HG03060 (cell line): ENCODE results near the gene DPP10.

ENCODE experiments used
- ATAC-seq: cut with Tn5 transposase; IDR thresholded peaks from one replicate; pipeline ENCODE4 v1.9.1; 2021; ENCODE audit warnings: low read depth, moderate number of reproducible peaks; ENCODE audit not compliant: unreplicated experiment

Gene DPP10

DNA sequence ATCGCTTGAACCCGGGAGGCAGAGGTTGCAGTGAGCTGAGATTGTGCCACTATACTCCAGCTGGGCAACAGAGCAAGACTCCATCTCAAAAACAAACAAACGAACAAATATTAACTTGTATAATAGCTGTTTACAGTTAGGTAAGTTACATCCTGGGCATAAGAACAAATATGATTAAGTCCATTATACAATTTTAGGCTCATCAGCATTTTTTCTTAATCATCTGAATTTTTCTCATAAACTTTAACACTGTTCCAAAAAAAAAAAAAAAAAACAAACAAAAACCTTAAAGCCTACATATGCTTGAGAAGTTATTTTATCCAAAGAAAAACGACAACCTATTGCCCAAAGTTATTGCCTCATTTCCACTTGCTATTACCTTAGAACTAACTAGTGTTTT is 1042.5 kb downstream of the DPP10 start:
- no peak for ATAC-seq

DNA sequence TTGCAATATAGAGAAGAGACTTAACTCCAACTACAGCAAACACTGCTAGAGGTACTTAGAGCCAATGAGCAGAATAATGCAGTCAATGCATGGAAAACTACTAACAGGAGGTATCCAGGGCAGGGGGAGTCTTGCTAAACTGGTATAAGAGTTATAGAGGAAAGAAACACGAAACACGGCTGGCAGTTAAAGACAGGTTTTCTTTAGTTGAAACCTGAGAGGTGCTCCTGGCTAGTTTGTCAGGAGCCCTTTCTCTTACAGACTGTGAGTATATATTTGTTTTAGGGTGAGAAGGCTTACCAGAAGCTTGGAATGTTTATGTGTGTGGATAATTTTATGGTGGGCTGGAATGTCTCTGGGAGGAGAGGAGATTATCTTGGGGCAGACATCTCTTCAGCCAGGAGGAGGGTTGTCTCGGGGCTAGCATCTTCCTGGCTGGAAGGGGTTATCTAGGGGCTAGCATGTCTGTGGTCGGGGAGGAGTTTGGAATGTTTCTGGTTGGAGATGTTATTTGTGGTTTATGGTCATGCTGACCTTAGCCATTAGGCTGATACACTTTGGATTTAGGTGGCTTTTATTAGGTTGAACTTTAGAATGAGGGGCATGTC is 1048.8 kb downstream of the DPP10 start:
- ATAC-seq = no peak

- ATAC-seq = no peak
Measured at GRCh38 chr2:115505331-115505730, 1062.9 kb downstream of the DPP10 start.

DNA sequence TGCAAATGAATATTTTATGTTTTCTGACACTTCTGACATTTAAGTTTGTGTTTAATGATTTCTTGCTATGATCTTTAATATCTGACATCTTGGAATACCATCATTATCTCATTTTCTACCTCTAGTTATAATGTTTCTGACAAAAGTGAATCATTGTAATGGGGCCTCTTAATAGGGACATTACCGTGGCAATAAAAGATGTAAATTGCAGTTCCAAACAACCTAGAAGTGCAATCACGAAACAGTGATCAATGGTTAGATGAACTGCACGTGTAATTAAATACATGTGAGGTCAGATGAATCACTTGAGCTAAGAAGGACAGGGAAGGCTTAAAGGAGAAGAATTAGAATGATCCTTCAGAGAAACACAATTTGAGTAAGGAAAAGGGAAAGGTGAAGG is 1078.3 kb downstream of the DPP10 start:
- no peak for ATAC-seq

GRCh38 chr2:115524452-115524851 is 1082.0 kb downstream of the DPP10 start:
- ATAC-seq = no peak

GRCh38 chr2:115529627-115530026 is 1087.2 kb downstream of the DPP10 start:
- ATAC-seq = no peak

- ATAC-seq = no peak
Measured at GRCh38 chr2:115533081-115533480, 1090.6 kb downstream of the DPP10 start.

DNA sequence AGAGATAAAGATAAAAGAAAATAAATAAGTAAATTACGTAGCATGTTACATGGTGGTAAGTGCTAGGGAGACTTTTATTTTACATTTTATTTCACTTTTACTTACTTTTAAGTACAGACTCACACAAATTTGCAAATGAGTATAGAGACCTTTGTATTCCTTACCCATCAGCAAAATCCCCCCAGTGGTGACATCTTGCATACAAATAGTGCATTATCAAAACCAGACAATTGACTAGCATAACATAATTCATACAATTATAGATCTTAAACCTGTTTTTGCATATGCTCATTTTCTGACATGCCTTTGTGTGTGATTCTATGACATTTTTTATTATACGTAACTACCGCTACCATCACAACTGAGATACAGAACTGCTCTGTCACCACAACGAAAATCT is 1099.4 kb downstream of the DPP10 start:
- no peak for ATAC-seq

DNA sequence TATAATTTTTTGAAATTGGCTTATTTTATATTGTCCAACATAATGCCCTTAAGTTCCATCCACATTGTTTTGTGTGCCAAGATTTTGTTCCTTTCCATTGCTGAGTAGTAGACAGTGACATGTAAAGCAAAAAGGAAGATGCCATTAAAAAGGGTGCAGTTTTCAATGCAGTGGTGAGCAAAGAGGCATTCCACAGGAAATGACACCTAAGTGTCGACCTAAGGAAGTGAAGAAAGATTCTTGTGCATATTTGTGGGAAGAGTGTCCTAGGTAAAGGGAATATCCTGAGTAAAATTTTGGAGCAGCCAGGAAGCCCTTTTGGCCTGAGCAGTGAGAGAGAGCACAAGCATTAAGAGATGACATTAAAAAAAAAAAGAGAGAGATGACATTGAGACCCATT is 1099.9 kb downstream of the DPP10 start:
- ATAC-seq = no peak

DNA sequence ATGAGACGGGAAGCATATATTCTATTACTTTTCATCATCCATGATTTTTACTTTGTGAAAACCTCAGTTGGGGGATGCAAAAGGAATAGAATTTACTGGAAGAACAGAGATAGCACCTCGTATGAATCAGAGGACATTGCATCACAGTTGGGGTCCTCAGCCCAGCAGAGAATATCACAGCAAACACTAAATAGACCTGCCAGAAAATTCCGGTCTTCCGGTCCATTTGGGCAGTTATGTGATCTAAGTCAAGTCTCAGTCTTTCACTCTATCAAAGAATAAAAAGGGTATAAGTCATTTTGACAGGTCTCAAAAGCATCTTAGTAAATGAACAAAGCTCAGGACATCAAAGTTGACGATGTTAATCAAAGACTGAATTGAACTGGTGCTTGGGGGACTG is 1100.6 kb downstream of the DPP10 start:
- no peak for ATAC-seq

DNA sequence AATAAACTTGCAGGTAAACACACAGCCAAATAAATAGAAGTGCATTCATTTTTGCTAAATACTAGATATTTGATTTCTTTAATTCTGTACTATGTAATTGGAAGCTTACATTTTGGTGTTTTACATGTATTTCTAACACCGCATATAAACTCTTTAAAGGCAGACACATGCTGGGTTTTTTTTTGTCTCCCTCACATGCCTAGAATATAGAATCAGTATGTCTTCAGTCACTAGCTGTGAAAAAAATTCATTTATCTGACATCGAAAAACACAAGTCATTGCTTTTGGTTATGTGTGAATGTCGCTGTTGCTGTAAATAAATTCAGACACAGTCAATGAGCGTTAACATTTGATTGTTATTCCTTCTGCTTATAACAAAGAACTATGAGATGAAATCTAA is 1101.0 kb downstream of the DPP10 start:
- no peak for ATAC-seq

DNA sequence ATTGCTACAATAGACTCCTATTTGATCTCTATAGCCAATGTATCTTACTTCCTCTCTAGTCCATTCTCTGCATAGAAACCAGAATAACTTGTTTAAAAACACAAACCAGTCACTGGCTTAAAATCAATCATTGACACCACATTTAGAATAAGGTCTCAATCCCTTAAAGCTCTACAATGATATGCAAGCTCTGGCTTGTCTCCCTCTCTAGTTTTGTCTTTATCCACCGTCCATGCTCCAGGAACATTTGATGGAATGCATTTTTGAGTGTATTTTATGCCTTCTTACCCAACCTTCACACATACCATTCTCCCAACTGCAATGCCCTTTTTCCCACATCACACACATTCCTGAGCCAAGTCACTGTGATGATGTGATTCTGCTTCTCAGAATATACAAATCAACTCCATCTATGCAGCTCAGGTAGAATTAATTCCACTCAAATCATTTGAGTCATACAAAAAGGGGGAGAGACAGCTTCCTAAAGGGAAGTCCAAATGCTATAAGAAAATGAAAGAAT is 1107.2 kb downstream of the DPP10 start:
- ATAC-seq = no peak

DNA sequence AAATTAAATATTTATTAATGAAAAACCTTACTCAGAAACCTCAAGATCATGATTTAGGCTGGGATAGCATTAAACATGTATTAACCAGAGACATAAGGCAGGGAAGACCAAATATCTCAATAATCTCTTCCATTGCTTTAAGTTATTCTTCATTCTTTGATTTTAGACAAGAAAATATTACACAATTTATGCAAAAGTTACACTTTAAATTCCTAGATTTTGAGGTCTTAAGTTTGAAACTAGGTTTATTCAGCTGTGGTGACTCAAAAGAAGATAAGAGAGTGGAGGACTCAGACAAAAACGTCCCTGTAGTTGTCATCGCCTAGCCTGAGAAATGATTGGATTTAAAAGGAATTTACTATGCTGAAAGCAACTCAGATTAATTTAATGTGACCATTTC is 1110.3 kb downstream of the DPP10 start:
- ATAC-seq = no peak

- no peak for ATAC-seq
Measured at GRCh38 chr2:115554153-115554552, 1111.7 kb downstream of the DPP10 start.

DNA sequence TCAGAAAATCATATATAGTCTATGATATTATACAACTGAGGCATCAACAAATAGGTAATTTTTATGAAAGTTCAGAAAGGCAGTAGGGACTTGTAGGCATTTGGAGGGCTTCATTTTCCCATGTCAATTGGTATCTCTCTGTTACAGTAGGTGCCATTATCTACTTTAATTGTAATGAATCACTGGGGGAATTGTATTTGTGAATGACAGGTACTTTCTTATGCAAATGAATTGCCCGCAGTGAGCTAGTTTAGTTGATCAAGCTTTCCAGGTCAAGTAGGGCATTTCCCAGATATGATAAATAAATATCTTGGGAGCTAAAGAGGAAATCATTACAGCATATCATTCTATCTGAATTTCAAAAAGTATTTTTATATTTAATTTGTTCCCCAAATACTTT is 1116.3 kb downstream of the DPP10 start:
- no peak for ATAC-seq

- ATAC-seq = no peak
Measured at GRCh38 chr2:115560666-115561065, 1118.2 kb downstream of the DPP10 start.

- no peak for ATAC-seq
Measured at GRCh38 chr2:115568643-115569042, 1126.2 kb downstream of the DPP10 start.

DNA sequence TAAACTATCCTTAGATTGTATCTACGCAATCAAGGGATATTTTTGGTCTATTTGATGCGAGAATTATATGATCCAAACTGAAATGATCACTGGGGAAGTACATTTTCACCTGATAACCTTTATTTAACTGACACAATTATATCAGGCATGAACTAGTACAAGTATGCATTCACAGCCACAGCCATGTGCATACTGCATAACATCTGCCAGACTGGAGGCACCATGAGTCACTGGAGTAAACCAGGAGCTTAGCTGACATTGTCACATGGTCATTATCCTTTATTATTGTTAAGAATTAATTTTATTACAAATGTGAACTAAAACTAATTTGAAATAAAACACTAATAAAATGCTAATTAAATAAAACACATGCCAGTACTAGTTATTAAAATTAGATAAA is 1127.1 kb downstream of the DPP10 start:
- no peak for ATAC-seq

GRCh38 chr2:115572746-115573145 is 1130.3 kb downstream of the DPP10 start:
- no peak for ATAC-seq

GRCh38 chr2:115573756-115574155 is 1131.3 kb downstream of the DPP10 start:
- ATAC-seq = no peak

GRCh38 chr2:115574667-115575066 is 1132.2 kb downstream of the DPP10 start:
- ATAC-seq = no peak

DNA sequence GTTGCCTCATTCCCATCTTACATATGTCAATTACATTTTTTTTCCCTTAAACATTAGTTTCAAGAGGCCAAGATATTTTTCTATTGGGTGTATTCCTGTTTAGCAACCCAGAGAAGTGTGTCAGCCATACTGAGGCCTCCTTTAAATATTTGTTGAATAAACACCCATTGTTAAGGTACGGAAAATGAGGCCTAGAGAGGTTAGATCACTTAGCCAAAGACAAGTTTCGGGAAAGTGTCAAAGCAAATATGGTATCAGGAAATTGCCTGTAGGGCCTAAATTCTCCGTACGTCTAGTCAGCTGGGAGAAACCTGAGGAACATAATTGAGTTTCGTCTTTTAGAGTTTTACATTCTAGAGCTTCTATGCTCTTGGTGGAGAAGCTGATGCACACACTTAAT is 1138.3 kb downstream of the DPP10 start:
- no peak for ATAC-seq

GRCh38 chr2:115584507-115584906 is 1142.1 kb downstream of the DPP10 start:
- ATAC-seq = no peak
